Neuron (in vitro differentiated cells): ENCODE measurements around the gene POU2F2.

ENCODE experiments used
- H2AFZ ChIP-seq: one replicate; pipeline ENCODE4 v1.6.1; 2013; ENCODE audit warnings: low read depth, mild to moderate bottlenecking, inconsistent platforms, low read length, moderate library complexity
- H3K27me3 ChIP-seq: one replicate; pipeline ENCODE4 v1.6.1; 2013; ENCODE audit warnings: low read length; ENCODE audit not compliant: insufficient read depth
- H3K36me3 ChIP-seq: one replicate; pipeline ENCODE4 v1.6.1; 2013; ENCODE audit warnings: low read length; ENCODE audit not compliant: insufficient read depth
- H3K4me1 ChIP-seq: one replicate; pipeline ENCODE4 v1.6.1; 2013; ENCODE audit warnings: low read length; ENCODE audit not compliant: insufficient read depth
- H3K4me3 ChIP-seq: 2 replicates; pipeline ENCODE4 v1.5.1; 2013; ENCODE audit warnings: mild to moderate bottlenecking, low read length, moderate library complexity
- H3K9me3 ChIP-seq: one replicate; pipeline ENCODE4 v1.6.1; 2013; ENCODE audit warnings: low read length

POU2F2 gene

GRCh38 chr19:42097461-42097860, 34.8 kb downstream of the POU2F2 start:
- H3K27me3 ChIP-seq = no peaks in the 10 kb centered on the region
- peaks cover 5% of the 10 kb centered on the region for H3K4me1 ChIP-seq
- no peak overlapping the region for H2AFZ ChIP-seq
- H3K9me3 ChIP-seq = no peaks in the 10 kb centered on the region
- no peaks in the 10 kb centered on the region for H3K36me3 ChIP-seq
- no peak overlapping the region for H3K4me3 ChIP-seq

GRCh38 chr19:42096255-42096837, 35.9 kb downstream of the POU2F2 start:
- Histone ChIP-seq H3K9me3 (no peaks in the 10 kb centered on the region), H3K36me3 (no peaks in the 10 kb centered on the region), H2AFZ (no peak overlapping the region), H3K4me1 (peaks cover 5% of the 10 kb centered on the region), H3K4me3 (no peak overlapping the region), H3K27me3 (no peaks in the 10 kb centered on the region)

DNA sequence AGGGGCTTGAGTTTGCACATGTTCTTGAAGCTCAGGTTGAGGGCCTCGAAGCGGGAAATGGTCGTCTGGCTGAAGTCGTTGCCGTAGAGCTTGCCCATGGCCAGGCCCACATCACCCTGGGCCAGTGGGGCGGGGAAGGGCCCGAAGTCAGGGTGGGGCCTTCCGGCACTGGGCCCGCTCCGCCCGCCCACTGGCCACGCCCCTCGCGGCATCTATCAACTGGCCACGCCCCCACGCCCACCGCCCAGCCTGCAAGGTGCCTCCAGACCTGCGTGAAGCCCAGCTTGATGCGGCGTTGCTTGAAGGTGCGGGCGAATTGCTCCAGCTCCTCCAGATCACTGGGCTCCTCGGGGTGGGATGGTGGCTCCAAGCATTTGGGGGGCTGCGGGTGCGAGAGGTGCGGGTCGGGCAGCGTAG, 36.4 kb downstream of the POU2F2 start:
- Histone ChIP-seq H3K4me1 (peaks cover 5% of the 10 kb centered on the region), H3K27me3 (no peaks in the 10 kb centered on the region), H3K4me3 (no peak overlapping the region), H3K9me3 (no peaks in the 10 kb centered on the region), H2AFZ (no peak overlapping the region), H3K36me3 (no peaks in the 10 kb centered on the region)

DNA sequence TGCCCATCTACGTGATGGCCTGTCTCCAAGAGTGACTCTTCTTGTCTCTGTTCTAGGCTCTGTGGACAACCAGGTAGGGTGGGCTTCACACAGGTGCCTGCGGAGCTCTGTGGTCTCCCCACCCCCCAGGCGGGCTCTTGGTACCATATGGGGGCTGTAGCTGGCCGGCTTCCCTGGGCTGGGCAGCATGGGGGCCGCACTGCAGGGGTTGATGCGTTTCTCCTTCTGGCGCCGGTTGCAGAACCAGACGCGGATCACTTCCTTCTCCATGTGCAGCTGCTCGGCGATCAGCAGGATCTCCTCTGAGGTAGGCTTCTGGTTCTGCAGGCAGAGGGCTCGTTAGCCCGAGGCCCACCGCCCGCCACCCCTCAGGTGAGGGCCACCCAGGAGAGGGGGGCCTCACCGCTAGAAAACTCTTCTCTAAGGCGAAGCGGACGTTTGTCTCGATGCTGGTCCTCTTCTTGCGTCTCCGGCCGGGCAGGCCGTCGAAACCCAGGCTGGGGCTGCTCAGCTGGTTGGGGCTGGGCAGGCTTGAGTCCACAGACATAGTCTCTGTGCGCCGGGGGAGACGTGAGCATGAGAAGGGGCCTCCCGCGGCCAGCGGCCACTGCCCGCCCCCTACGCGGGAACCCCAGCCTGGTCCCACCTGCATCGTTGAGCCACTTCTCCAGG, 37.0 kb downstream of the POU2F2 start:
- no peak overlapping the region for H3K4me3 ChIP-seq
- no peaks in the 10 kb centered on the region for H3K36me3 ChIP-seq
- no peaks in the 10 kb centered on the region for H3K27me3 ChIP-seq
- H3K4me1 ChIP-seq = peaks cover 5% of the 10 kb centered on the region
- no peaks in the 10 kb centered on the region for H3K9me3 ChIP-seq
- no peak overlapping the region for H2AFZ ChIP-seq

- Histone ChIP-seq H3K4me3 (no peak overlapping the region), H3K27me3 (no peaks in the 10 kb centered on the region), H3K4me1 (peaks cover 5% of the 10 kb centered on the region), H3K9me3 (no peaks in the 10 kb centered on the region), H3K36me3 (no peaks in the 10 kb centered on the region), H2AFZ (no peak overlapping the region)
These were observed 38.3 kb downstream of the POU2F2 start for GRCh38 chr19:42093926-42094325.

DNA sequence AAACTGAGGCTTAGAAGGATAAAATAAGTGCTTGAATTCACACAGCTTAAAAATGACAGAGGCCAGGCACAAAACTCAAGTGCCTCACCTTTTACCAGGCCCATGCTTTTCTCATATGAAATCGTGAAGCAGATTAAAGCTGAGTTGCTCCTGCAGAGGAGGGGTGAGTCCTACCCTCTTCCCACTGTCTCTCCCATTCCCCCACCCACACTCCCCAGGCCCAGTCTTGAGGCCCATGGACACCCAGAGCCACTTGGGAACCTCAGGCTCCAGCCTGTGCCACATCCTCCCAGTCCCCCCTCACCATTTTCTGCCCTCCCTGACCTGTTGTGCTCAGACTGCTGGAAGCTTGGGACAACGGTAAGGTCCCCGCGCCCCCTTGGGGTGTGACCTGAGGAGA, 38.7 kb downstream of the POU2F2 start:
- no peaks in the 10 kb centered on the region for H3K9me3 ChIP-seq
- H3K36me3 ChIP-seq = no peaks in the 10 kb centered on the region

GRCh38 chr19:42092350-42092749, 39.9 kb downstream of the POU2F2 start:
- peaks cover 5% of the 10 kb centered on the region for H3K4me1 ChIP-seq
- no peak overlapping the region for H3K4me3 ChIP-seq
- H3K27me3 ChIP-seq = no peaks in the 10 kb centered on the region
- H3K36me3 ChIP-seq = no peaks in the 10 kb centered on the region
- H2AFZ ChIP-seq = no peak overlapping the region
- no peaks in the 10 kb centered on the region for H3K9me3 ChIP-seq

More for the DNA sequence above, 38.7 kb downstream of the POU2F2 start:
- peaks cover 5% of the 10 kb centered on the region for H3K4me1 ChIP-seq
- H3K27me3 ChIP-seq = no peaks in the 10 kb centered on the region
- no peak overlapping the region for H2AFZ ChIP-seq
- H3K4me3 ChIP-seq = no peak overlapping the region

- Histone ChIP-seq H3K4me1 (peaks cover 8% of the 10 kb centered on the region), H3K9me3 (no peaks in the 10 kb centered on the region), H3K27me3 (no peaks in the 10 kb centered on the region), H2AFZ (no peak overlapping the region), H3K36me3 (no peaks in the 10 kb centered on the region), H3K4me3 (no peak overlapping the region)
These were observed 40.5 kb downstream of the POU2F2 start for GRCh38 chr19:42091742-42092141.

GRCh38 chr19:42091300-42091699, 40.9 kb downstream of the POU2F2 start:
- peaks cover 8% of the 10 kb centered on the region for H3K4me1 ChIP-seq
- H3K4me3 ChIP-seq = no peak overlapping the region
- no peaks in the 10 kb centered on the region for H3K9me3 ChIP-seq
- H3K27me3 ChIP-seq = no peaks in the 10 kb centered on the region
- H2AFZ ChIP-seq = no peak overlapping the region
- no peaks in the 10 kb centered on the region for H3K36me3 ChIP-seq

GRCh38 chr19:42090672-42091071, 41.6 kb downstream of the POU2F2 start:
- Histone ChIP-seq H3K27me3 (no peaks in the 10 kb centered on the region), H3K4me1 (peaks cover 8% of the 10 kb centered on the region), H3K4me3 (no peak overlapping the region), H3K36me3 (no peaks in the 10 kb centered on the region), H2AFZ (no peak overlapping the region), H3K9me3 (no peaks in the 10 kb centered on the region)

- no peak overlapping the region for H2AFZ ChIP-seq
- H3K9me3 ChIP-seq = no peaks in the 10 kb centered on the region
- H3K36me3 ChIP-seq = no peaks in the 10 kb centered on the region
- H3K4me3 ChIP-seq = no peak overlapping the region
- H3K27me3 ChIP-seq = no peaks in the 10 kb centered on the region
- H3K4me1 ChIP-seq = peaks cover 8% of the 10 kb centered on the region
These were observed 42.5 kb downstream of the POU2F2 start for GRCh38 chr19:42089772-42090171.

DNA sequence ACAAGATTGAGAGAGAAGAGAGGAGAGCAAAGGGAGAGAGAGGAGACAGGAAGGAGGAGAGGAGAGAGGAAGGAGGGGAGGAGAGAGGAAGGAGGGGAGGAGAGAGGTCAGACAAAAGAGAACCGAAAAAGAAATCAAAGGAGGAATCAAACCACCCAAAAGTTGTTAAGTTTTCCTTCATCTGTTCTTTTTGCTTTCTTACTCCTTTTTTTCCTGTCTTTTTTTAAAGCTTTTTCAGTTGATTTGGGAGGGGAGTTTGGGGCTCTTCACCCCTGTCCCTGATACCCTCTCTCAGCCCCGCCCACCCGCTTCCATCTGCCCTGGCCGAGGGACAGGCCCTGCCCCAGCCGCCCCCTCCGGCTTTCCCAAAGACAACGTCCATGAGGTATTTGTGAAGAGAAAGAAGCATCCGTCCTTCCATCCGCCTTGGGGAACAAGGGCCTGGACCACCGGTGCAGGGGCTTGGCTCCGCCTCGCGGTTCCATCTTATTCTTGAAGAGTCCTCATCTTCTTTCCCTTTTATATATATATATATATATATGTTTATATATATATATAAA, 43.0 kb downstream of the POU2F2 start:
- no peaks in the 10 kb centered on the region for H3K36me3 ChIP-seq
- H3K4me3 ChIP-seq = no peak overlapping the region
- no peaks in the 10 kb centered on the region for H3K27me3 ChIP-seq
- no peaks in the 10 kb centered on the region for H3K9me3 ChIP-seq
- H3K4me1 ChIP-seq = peaks cover 8% of the 10 kb centered on the region
- no peak overlapping the region for H2AFZ ChIP-seq

GRCh38 chr19:42088471-42089190, 43.6 kb downstream of the POU2F2 start:
- Histone ChIP-seq H2AFZ (no peak overlapping the region), H3K4me1 (peaks cover 3% of the 10 kb centered on the region), H3K36me3 (no peaks in the 10 kb centered on the region), H3K27me3 (no peaks in the 10 kb centered on the region), H3K9me3 (no peaks in the 10 kb centered on the region), H3K4me3 (no peak overlapping the region)
